AG04450 (cell line): ENCODE data around the gene PPP1R3F. TPM values are rescaled to one million over a fixed set of nuclear protein-coding genes. Genes with fewer than 3 reads are reported as not detected.
"Not testable (repeated sequence)": the region's sequence is repeated elsewhere in the genome, so short reads cannot be mapped to it uniquely, and the experiment has no call there.

Source experiments
- CTCF ChIA-PET: fragments of 300-600, 350-600 bp; formaldehyde crosslinking; extraction: SDS; loops from one replicate; lab custom pipeline; 2022; ENCODE audit warnings: antibody characterized with exemption, inconsistent platforms; lab: Charles Lee
- POLR2A ChIA-PET: fragments of 350-600 bp; formaldehyde crosslinking; extraction: SDS; loops from one replicate; lab custom pipeline; 2021; ENCODE audit warnings: antibody characterized with exemption, inconsistent platforms; lab: Yijun Ruan, JAX
- DNase-seq: peaks from one replicate; pipeline ENCODE4 v3.0.0-alpha.2; 2011; ENCODE audit warnings: low read depth, low spot score
- H3K27ac ChIP-seq: one replicate; pipeline ENCODE4 v1.5.1; 2012; ENCODE audit warnings: low read depth, low read length, control low read depth
- H3K27me3 ChIP-seq: one replicate; pipeline ENCODE4 v1.6.0; 2012; ENCODE audit warnings: low read length; ENCODE audit not compliant: control insufficient read depth, insufficient read depth
- H3K4me3 ChIP-seq: 2 replicates; pipeline ENCODE4 v1.5.1; 2011; ENCODE audit warnings: mild to moderate bottlenecking, low read depth, low read length, control low read depth
- H3K9me3 ChIP-seq: 2 replicates; pipeline ENCODE4 v1.5.1; 2012; ENCODE audit warnings: low read length; ENCODE audit not compliant: control insufficient read depth, insufficient read depth
- CTCF ChIP-seq: IDR thresholded peaks from 2 replicates; pipeline ENCODE4 v1.5.1; 2011; ENCODE audit warnings: low read depth, low read length, control low read depth, inconsistent platforms
- polyA plus RNA-seq: library from polyadenylated mRNA; depleted of rRNA; stranded (reverse); fragments of >200 nt; gene quantifications from 2 replicates; pipeline ENCODE4 v1.2.3, GENCODE V29; 2011

The PPP1R3F gene
- polyA plus RNA-seq, 1 experiment = 1.1 TPM

DNA sequence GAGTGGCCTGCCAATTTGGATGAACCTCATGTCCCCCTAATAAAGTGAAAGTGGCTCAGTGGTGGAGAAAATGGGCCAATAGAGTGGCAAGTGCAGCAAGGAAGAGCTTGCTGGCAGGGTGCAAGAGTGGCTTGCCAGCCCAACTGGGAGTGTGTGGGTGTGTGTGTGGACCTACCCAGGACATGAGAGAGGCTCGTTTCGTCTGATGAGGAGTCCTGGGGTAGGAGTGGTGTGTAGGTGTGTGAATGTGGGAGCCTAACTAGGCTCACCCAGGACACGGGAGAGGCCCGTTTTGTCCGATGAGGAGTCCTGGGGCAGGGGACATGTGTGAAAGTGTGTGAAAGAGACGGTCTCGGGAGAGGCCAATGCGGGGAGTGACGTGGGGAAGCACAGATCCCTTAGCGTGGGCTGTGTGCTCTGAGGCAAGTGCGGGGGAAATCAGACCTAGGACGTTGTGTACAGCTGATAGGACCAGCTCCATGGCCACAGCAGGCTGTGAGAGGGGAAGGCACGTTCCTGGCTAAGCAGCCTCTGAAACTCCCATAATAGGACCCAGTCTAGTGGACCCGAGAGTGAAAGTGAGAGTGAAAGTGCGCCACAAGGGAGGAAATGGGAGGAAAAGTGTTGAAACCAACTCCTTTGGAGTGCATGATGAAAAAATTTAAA is 39.1 kb downstream of the PPP1R3F start:
- no peaks in the 10 kb centered on the region for H3K9me3 ChIP-seq
- no peak for TF ChIP-seq CTCF
- no peak overlapping the region for H3K27ac ChIP-seq
- DNase-seq = no peak
- ChIA-PET POLR2A (no interaction called here), CTCF (interaction anchor here (0.7 to 1.2 kb wide), 2 partner anchors 17 to 530 kb away, joined by 3 to 4 read pairs; no protein-coding TSS in a partner anchor)
- H3K27me3 ChIP-seq = no peaks in the 10 kb centered on the region
- no peak overlapping the region for H3K4me3 ChIP-seq

GRCh38 chrX:49309401-49309981 is 39.9 kb downstream of the PPP1R3F start:
- ChIA-PET CTCF (interaction anchor here (1.2 kb wide), 2 partner anchors 18 to 529 kb away, joined by 3 read pairs; no protein-coding TSS in a partner anchor), POLR2A (no interaction called here)
- DNase-seq = no peak
- TF ChIP-seq CTCF = no peak
- H3K9me3 ChIP-seq = no peaks in the 10 kb centered on the region
- peak overlapping the region; percentile 59 for H3K27ac ChIP-seq
- H3K4me3 ChIP-seq = peak overlapping the region; percentile 25
- no peaks in the 10 kb centered on the region for H3K27me3 ChIP-seq

DNA sequence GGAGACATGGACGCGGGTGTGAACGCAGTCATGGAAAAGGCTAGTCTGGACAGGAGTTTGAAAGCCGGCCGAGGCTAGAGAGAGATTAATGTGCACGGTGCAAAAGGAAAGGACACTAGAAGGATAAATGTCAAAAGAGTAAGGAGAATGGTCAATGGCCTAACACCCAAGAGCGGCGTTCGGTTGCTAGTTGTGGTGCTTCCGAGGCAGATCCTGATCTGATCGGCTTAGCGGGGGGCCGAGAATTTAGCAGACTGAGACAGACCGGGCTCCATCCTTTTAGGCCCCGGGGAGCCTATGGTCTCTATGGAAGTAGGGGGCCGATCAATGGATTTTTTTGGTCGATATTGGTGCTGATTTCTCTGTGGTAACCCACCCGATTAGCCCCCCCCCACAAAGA is 40.8 kb downstream of the PPP1R3F start:
- Histone ChIP-seq H3K9me3 (no peaks in the 10 kb centered on the region), H3K4me3 (no peak overlapping the region), H3K27ac (no peak overlapping the region), H3K27me3 (no peaks in the 10 kb centered on the region)
- POLR2A ChIA-PET = no interaction called here
- CTCF ChIA-PET = interaction anchor here (1.2 kb wide), 1 partner anchor 19 kb away, joined by 3 read pairs; no protein-coding TSS in a partner anchor
- no peak for DNase-seq
- TF ChIP-seq CTCF = no peak

DNA sequence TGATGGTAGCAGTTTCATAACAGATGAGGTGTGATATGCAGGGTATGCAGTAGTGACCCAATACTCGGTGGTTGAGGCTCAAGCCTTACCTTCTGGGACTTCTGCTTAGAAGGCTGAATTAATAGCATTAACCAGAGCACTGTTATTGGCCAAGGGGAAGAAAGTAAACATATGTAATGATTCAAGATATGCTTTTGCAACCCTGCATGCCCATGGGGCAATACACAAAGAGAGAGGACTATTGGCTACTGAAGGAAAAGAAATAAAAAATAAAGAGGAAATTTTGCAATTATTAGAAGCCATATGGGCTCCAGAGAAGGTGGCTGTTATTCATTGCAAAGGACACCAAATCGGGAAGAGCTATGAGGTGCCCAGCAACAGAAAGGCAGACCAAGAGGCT is 42.6 kb downstream of the PPP1R3F start:
- ChIA-PET POLR2A (no interaction called here), CTCF (no interaction called here)
- Histone ChIP-seq H3K27ac (no peak overlapping the region), H3K27me3 (no peaks in the 10 kb centered on the region), H3K9me3 (no peaks in the 10 kb centered on the region), H3K4me3 (no peak overlapping the region)
- no peak for DNase-seq
- TF ChIP-seq CTCF = no peak

DNA sequence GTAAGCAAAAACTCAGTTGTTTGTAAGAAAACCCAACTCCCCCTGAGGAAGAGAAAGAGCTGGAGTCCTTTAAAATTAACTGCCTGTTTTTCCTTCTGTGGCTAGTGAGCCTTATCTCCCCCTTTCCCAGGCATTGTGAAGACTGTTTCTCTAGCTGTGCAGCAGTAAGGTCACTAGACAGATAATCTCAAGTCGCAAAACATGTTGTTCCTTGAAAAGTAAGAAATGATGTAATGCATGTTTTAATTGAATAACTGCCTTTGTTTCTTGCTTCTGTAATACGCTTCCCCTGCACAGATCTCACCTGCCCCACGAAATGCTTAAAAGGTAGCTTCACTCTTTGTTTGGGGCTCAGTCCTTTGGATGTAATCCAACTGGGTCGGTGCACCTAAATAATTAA is 46.5 kb downstream of the PPP1R3F start:
- H3K27ac ChIP-seq = no peak overlapping the region
- POLR2A ChIA-PET = no interaction called here
- DNase-seq = no peak
- CTCF ChIA-PET = no interaction called here
- no peaks in the 10 kb centered on the region for H3K9me3 ChIP-seq
- H3K4me3 ChIP-seq = no peak overlapping the region
- no peaks in the 10 kb centered on the region for H3K27me3 ChIP-seq
- TF ChIP-seq CTCF = no peak

GRCh38 chrX:49321737-49322136 is 52.1 kb downstream of the PPP1R3F start, which contains the start of gene GAGE12J:
Gene GAGE12J, plus strand, starts transcription at chrX:49322037. Its CDS starts 1,157 bp downstream, at chrX:49323194.
- H3K9me3 ChIP-seq, POLR2A ChIA-PET, H3K4me3 ChIP-seq, CTCF ChIA-PET, H3K27me3 ChIP-seq, DNase-seq, H3K27ac ChIP-seq: not testable (repeated sequence)

DNA sequence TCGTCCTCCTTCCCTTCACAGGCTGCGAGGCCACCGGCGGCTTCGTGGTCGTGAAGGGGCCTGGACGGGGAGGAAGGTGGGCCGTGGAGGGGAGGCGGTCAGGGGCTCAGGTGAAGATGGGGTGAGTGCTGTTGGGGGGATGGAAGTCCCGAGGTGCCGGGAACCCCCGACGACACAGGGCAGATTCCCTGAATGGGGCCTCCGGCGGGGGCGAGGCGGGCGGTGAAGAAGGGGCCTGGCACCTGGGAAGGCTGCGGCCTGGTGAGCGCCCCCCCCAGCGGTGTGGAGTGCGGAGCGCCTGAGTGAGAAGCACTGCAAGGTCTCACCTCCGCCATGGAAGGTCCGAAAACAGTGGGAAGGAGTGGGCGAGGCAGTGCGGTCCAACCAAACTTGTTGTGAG is 52.7 kb downstream of the PPP1R3F start:
- H3K27ac ChIP-seq, CTCF ChIA-PET, POLR2A ChIA-PET, H3K4me3 ChIP-seq, DNase-seq, H3K9me3 ChIP-seq, H3K27me3 ChIP-seq: not testable (repeated sequence)
